HG02938 (cell line): ENCODE results near the gene SPECC1.
"Not testable (repeated sequence)": the region's sequence is repeated elsewhere in the genome, so short reads cannot be mapped to it uniquely, and the experiment has no call there.

Experiments used
- ATAC-seq: cut with Tn5 transposase; IDR thresholded peaks from one replicate; pipeline ENCODE4 v1.9.1; 2021; ENCODE audit warnings: mild to moderate bottlenecking, moderate library complexity; ENCODE audit not compliant: unreplicated experiment

Gene SPECC1

GRCh38 chr17:20284570-20285295, 275.6 kb downstream of the SPECC1 start:
- no peak for ATAC-seq

- ATAC-seq, result no peak
These were observed 280.8 kb downstream of the SPECC1 start for GRCh38 chr17:20289984-20290383.

- no peak for ATAC-seq
These were observed 282.7 kb downstream of the SPECC1 start for GRCh38 chr17:20291853-20292252.

GRCh38 chr17:20293501-20293900, 284.3 kb downstream of the SPECC1 start:
- no peak for ATAC-seq

GRCh38 chr17:20294120-20294519, 285.0 kb downstream of the SPECC1 start:
- ATAC-seq, result no peak

- no peak for ATAC-seq
These were observed 289.9 kb downstream of the SPECC1 start for GRCh38 chr17:20299013-20299412.

- ATAC-seq, result no peak
These were observed 291.3 kb downstream of the SPECC1 start for GRCh38 chr17:20300436-20300934.

- no peak for ATAC-seq
These were observed 293.2 kb downstream of the SPECC1 start for GRCh38 chr17:20302246-20302917.

- ATAC-seq, result no peak
These were observed 295.8 kb downstream of the SPECC1 start for GRCh38 chr17:20304961-20305360.

- ATAC-seq, result no peak
These were observed 297.8 kb downstream of the SPECC1 start for GRCh38 chr17:20306924-20307323.

- ATAC-seq, result no peak
These were observed 298.3 kb downstream of the SPECC1 start for GRCh38 chr17:20307326-20307910.

GRCh38 chr17:20310481-20310880, 301.3 kb downstream of the SPECC1 start:
- no peak for ATAC-seq

- no peak for ATAC-seq
These were observed 304.1 kb downstream of the SPECC1 start for GRCh38 chr17:20313306-20313705.

GRCh38 chr17:20313891-20314290, 304.7 kb downstream of the SPECC1 start:
- ATAC-seq, result no peak

GRCh38 chr17:20314834-20315233, 305.7 kb downstream of the SPECC1 start:
- no peak for ATAC-seq

GRCh38 chr17:20315311-20315710, 306.2 kb downstream of the SPECC1 start:
- ATAC-seq, result no peak

GRCh38 chr17:20315821-20316220, 306.7 kb downstream of the SPECC1 start:
- ATAC-seq, result no peak

- peak; percentile 83 for ATAC-seq
These were observed 311.5 kb downstream of the SPECC1 start for GRCh38 chr17:20320535-20321229.

GRCh38 chr17:20321357-20321756, 312.2 kb downstream of the SPECC1 start:
- not testable (repeated sequence) for ATAC-seq

- not testable (repeated sequence) for ATAC-seq
These were observed 318.6 kb downstream of the SPECC1 start for GRCh38 chr17:20327739-20328138.

GRCh38 chr17:20351405-20351804, 342.2 kb downstream of the SPECC1 start:
- ATAC-seq, result not testable (repeated sequence)
